HG02623 (cell line): ENCODE measurements around the gene KRT81.
"Not testable (repeated sequence)": the region's sequence is repeated elsewhere in the genome, so short reads cannot be mapped to it uniquely, and the experiment has no call there.

ENCODE experiments used
- ATAC-seq: cut with Tn5 transposase; IDR thresholded peaks from one replicate; pipeline ENCODE4 v1.9.1; 2021; ENCODE audit warnings: moderate library complexity; ENCODE audit not compliant: unreplicated experiment

Gene KRT81

GRCh38 chr12:52300796-52301691 is 9.7 kb upstream of the KRT81 start:
- ATAC-seq = no peak

GRCh38 chr12:52298677-52299190 is 7.4 kb upstream of the KRT81 start:
- ATAC-seq = no peak

GRCh38 chr12:52296572-52297215 is 5.4 kb upstream of the KRT81 start:
- ATAC-seq = no peak

- ATAC-seq = no peak
Observed at GRCh38 chr12:52295663-52296062, 4.3 kb upstream of the KRT81 start.

GRCh38 chr12:52294803-52295202 is 3.5 kb upstream of the KRT81 start:
- no peak for ATAC-seq

GRCh38 chr12:52293926-52294325 is 2.6 kb upstream of the KRT81 start:
- ATAC-seq = no peak

GRCh38 chr12:52290483-52291134 is 725 bp downstream of the KRT81 start:
- not testable (repeated sequence) for ATAC-seq

GRCh38 chr12:52287816-52288805 is 3.2 kb downstream of the KRT81 start:
- ATAC-seq = peak; percentile 72

GRCh38 chr12:52286857-52287785 is 4.2 kb downstream of the KRT81 start:
- ATAC-seq = not testable (repeated sequence)

- ATAC-seq = no peak
Observed at GRCh38 chr12:52285851-52286530, 5.3 kb downstream of the KRT81 start.

- ATAC-seq = no peak
Observed at GRCh38 chr12:52285172-52285745, 6.1 kb downstream of the KRT81 start.

- no peak for ATAC-seq
Observed at GRCh38 chr12:52284562-52285171, 6.7 kb downstream of the KRT81 start.

- ATAC-seq = no peak
Observed at GRCh38 chr12:52280796-52281560, 10.4 kb downstream of the KRT81 start.

GRCh38 chr12:52280319-52280795 is 11.0 kb downstream of the KRT81 start:
- ATAC-seq = no peak

- no peak for ATAC-seq
Observed at GRCh38 chr12:52279422-52280318, 11.7 kb downstream of the KRT81 start.
